Measurements from ENCODE around the gene EFTUD2.

Gene EFTUD2

DNA sequence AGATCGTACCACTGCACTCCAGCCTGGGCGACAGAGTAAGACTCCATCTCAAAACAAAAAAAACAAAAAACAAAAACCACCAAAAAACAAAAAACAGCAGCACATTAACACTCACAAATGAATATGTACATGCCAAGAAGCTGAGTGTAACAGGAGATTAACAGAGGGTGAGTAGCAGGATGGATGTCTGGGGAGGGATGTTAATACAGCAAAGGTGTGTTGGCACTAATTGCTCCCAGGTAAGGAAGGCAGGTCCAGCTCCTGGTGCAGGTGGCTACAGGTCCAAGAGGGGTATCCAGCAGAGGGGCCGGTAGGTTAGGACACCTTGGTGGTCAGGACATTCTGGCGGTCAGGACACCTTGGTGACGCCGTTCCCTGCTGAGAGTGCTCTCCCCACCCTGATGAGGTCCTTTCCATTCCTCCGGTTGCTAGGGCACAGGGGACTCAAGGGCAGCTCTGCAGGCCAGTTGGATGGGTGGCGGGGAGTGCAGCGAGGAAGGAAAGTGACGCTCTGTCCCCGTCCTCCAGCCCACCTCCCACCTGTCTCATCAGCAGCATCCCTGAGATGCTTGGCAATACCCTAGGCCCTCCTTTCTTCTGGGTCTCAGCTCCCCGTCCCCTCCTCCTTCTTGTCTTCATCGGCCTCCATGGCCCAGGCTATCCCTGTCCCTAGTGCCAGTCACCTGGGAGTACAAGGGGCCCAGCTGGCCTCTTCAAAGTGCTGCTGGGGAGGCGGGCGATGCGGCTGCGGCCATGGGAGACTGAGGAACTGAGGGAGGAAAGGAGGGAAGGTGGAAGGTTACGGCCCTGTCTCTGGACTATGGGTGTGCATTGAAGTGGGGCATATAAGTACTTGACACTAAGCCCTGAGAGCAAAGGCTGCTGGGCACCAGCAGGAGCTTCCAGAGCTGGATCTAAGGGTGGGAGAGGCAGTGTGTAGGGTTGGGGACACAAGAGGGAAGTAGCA is 26.8 kb upstream of the EFTUD2 start:
- DNase-seq (ENCODE audit: low spot score): no peak

DNA sequence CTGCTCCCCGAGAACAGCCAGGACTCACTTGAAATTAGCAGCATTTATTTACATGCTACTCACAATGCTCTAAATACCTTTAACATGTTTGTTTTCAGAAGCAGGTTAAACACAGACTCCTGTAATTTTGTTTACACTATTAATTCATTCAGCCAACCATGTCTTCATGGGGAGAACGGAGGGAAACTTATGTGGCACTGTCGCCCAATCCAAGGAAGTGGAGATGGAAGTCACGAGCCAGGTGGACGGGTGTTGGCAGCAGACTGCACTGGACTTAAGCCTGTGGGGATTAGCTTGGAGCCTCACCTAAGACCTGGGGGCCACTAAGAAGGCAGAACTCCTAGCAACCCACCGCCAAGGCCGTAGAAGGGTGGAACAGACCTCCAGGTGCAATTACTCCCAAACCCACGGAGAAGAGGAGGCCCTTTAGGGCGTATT is 24.9 kb upstream of the EFTUD2 start:
- DNase-seq (ENCODE audit: low spot score): no peak

DNA sequence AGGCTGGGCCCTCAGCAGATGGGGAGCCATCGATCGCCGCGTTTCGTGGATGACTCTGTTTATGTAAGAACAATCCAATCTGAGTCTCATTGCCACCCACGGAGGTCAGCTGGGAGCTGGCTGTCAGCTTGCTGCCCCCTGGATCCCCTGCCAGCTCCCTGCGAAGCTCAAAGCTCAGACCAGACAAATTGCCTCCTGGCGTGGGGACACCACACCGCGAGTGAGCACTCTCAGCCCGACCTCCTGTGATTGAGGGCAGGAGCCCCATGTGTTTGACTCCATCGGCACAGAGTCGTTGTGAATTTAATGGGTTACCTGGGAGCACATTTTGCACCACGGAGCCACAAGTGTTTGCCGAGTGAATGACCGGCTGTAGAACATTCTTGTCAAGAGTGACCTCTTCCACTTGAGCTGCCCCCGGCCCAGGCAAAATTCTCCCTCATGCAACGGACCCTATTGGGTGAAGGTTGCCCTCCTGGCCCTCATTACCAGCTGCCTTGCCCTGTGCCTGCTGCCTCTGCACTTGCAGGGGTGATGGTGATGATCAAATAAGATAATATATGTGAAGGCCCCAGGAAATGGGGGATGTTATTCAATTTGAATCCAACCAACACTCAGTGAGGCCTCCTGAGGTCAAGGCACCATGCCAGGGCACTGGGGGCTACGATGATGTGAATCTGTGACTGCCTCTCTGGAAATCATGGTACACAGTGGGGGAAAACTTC is 23.7 kb upstream of the EFTUD2 start:
- no peak for DNase-seq (ENCODE audit: low spot score)

DNA sequence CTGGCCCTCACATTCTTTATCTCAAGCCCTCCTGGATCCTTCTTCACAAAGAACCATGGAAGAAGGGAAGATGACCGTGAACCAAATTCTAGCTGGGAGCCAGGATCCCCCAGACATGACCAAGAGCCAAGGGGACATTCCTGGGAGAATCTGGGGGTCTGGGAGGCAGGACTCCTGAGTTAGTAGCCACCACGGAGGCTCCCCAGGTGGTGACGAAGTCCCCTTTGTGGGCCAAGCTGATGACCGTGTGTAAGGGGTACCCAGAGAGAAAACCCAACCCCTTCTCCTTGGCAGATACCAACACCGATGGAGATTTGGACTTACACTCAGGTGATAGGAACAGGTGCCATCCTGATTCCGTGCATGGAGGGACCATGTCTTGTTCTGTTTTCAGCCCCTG is 22.9 kb upstream of the EFTUD2 start:
- DNase-seq (ENCODE audit: low spot score): no peak

DNA sequence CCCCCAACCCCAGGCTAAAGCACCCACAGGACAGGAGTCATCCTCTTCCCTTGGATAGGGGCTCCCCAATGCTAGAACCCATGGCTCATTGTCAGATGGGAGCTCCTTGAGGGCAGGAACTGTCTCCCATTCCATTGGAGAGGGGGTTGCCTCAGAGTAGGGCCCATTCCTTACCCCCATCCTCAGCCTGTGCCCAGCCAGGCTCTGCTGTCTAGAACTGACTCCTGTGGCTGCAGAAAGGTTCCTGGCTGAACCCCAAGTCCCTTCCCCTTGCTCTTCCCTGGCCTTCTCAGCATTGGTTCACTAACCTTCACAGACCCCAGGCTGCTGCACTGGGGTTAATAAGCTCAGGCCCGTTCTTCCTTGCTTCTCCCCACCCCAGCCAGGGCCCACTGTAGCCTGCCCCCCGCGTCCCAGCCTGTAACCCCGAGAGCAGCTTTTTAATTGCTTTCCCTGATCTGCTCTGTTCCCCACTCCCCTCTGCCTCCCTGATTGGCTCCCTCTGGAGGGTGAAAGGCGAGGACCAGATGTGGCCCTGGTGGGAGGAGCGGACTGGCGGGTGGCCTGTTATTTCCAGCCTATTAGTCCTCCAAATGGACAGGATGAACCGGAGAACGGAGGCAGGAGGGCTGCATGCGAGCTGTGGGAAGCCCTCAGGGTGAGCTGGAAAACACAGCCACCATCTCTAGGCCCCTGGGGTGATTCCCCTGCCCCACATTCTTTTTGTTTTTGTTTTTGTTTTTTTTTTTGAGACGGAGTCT is 22.1 kb upstream of the EFTUD2 start:
- no peak for DNase-seq (ENCODE audit: low spot score)

DNA sequence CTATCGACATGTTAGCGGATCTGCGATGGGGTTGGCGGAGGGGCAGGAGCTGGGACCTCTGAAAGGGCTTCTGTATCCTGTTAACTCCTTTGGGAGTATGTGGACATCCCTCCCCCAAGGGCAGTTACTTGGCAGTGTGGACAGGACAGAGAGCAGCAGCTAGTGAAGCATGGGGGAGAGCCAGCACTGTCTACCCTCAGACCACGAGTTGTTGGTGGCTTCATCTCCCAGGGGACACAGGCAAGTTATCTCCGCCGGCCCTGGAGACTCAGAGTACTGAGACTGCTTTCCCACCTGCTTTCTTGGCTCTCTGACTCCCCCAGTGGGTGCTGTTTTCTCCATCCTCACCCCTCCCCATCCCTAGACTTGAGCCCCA is 21.3 kb upstream of the EFTUD2 start:
- DNase-seq (ENCODE audit: low spot score): no peak

DNA sequence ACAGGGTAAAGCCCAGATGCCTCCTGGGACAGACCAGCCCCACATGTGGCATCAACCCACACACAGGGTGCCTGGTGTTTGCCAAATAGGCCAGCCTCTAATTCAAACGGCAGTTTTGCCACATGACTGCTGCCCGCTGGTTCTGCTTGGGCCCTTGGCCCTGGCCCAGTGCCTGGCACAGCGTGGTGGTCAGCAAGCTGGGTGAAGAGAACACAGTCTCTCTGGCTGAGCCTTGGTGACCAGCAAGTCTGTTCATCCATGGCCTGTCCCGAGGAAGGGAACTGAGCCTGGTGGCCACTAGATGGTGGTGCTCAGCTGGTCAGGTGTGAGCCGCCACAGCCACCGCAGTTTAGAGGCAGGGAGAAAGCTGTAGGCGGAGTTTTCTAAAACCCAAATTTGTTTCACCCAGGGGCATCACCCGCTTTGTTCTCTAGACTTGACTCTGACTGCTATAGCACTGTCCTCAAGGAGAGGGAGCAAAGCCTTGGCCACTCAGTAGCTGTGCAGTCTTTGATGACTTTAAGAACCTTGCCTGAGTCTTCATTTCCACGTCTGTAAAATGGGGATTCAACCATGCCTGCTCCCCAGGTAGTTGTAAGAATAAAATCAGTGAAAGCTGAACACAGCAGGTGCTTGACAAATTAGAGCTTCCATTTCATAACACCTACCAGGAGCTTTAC is 20.8 kb upstream of the EFTUD2 start:
- peak; percentile 96 for DNase-seq (ENCODE audit: low spot score)

DNA sequence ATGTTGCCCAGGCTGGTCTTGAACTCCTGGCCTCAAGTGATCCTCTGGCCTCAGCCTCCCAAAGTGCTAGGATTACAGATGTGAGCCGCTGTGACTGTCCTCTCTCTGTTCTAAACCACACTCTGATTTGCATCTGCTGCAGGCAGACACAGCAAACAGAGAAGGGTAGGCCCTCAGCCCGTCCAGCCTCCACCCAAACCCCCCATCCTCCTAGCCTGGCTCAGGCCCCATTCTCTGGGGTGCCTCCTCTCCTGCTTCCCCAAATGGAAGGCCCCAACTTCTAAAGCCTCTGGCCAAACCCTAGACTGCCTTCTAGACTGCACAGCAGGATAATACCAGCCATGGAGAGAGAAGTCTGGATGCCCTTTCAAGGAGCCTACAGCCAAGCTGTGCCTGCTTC is 20.2 kb upstream of the EFTUD2 start:
- no peak for DNase-seq (ENCODE audit: low spot score)

DNA sequence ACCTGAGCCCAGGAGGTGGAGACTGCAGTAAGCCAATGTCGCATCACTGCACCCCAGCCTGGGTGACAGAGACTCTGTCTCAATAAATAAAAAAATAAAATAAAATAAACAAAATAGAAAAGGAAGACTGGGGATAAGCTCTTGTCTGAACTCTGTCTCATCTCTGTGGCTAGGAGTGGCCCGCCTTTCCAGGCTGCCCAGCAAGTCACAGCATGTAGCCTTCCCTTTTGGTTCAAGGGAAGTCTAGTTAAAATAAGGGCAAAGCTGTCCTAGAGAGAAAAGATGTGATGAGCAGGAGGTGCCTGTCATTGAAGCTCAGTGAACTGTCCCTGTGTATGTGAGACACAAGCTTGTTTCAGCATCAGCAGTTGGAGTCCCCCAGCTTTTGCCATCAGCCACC is 18.8 kb upstream of the EFTUD2 start:
- no peak for DNase-seq (ENCODE audit: low spot score)

DNA sequence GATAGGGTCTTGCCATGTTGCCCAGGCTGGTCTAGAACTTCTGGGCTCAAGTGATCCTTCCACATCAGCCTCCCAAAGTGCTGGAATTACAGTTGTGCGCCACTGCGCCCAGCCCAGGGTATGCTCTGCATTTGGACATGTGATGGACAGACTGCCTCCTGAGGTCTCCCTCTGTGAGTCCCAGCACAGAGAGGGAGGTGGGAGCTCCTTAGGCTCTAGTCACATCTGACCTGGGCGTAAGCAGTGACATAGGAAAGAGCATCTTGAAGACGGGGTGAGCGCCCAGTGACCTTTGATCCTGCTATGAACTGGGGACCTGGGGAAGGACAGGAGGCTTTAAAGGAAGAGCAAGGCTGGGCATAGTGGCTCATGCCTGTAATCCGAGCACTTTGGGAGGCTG is 18.2 kb upstream of the EFTUD2 start:
- no peak for DNase-seq (ENCODE audit: low spot score)

DNA sequence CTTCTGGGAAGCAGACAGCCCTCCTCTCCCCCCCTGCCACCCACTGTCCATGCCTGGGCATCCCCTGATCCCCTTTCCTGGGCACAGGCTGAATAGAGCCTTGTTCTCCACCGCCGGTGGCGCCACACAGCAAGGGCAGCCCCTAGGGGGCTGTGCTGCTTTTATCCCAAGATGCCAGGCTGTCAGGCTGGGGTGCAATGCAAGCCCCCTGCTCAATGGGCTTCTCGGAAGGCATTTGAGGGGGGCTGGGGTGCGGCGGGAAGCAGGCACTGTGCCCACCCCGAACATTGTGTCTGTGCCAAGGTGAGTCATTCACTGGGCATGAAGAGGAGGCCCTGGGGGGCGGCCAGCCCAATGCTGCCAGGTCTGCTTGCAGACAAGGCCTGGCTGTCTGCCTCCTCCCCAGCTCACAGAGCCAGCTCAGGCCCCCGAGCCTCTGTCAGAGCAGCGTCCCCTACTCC is 17.6 kb upstream of the EFTUD2 start:
- DNase-seq (ENCODE audit: low spot score): no peak

DNA sequence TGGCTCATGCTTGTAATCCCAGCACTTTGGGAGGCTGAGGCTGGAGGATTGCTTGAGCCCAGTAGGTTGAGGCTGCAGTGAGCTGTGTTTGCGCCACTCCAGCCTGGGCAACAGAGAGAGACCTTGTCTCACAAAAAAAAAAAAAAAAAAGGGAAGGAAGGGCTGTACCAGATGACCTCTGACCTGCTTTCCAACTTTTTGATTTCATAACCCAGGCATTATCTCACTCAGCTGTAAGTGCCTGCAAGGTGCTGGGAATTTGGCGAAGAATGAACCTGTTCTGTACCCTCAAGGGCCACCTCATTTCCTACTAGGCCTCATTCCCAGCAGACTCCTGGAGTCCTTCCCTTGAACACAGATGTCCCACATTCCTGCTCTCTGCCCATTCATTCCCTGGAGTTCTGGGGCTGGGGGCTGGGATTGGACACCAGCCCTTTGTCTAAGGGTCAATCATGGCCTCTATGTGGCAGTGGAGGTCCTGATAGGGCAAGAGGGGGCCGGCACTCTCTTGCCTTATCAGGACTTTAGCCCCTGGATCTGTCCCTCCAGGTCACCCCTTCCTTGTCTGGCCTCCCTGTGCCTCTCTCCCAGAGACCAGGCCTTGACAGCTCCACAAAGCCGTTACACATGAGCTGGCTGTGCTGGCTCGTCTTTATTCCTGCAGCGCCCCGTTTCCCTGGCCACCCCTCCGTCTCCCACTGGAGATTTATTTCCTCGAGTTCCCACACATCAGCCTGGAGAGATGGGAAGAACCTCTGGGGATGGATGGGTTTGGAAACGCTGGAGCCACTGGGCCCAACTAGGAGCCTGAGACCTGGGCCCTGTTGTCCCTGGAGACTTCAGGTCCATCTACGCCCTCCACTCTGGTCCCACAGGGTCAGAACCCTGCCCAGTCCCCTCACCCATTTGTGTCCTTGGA is 16.9 kb upstream of the EFTUD2 start:
- DNase-seq (ENCODE audit: low spot score): no peak

DNA sequence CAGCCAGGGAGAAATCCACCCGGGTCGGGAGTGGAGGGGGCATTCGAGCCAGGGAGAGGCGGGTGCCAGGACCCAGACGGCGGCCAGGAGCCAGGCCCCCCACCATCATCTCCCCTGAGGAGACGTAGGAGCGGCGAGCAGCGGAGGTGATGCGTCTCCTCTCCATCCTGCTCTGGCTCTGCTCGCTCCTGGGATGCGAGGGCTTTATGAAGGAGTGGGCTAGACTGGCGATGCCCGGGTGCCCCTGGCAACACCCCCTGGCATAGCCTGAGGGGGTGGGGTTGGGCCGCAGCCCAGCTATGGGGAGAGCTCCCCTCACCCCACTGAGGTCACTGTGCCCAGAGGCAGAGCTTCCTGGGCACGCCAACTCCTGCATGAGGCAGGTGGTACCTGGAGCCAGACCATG is 16.1 kb upstream of the EFTUD2 start, which contains the start of gene GFAP:
Gene GFAP, minus strand, starts transcription at position 180 of the 406 bp plus-strand sequence. Its CDS starts 14 bp downstream, at position 166.
- no peak for DNase-seq (ENCODE audit: low spot score)

DNA sequence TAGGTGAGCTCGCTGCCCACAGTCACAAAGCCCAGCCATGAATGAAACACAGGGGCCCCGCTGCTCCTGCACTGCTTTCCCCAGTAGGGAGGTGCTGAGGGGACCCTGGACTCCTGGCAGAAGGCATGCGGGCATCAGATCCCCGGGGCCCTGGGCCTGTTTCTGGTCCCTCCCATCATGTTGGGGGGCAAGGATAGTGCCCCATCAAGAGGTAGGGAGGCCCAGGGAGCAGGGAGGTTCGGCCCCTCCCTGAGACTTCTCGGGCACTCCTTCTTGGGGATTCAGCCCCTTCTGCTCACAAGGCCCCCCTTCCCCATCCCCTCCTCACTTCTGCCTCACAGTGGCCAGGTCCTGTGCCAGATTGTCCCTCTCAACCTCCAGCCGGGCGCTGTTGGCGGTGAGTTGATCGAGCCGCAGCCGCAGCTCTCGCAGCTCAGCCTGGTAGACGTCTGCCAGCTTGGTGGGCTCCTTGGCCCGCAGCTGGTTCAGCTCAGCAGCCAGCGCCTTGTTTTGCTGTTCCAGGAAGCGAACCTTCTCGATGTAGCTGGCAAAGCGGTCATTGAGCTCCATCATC is 15.5 kb upstream of the EFTUD2 start:
- no peak for DNase-seq (ENCODE audit: low spot score)

DNA sequence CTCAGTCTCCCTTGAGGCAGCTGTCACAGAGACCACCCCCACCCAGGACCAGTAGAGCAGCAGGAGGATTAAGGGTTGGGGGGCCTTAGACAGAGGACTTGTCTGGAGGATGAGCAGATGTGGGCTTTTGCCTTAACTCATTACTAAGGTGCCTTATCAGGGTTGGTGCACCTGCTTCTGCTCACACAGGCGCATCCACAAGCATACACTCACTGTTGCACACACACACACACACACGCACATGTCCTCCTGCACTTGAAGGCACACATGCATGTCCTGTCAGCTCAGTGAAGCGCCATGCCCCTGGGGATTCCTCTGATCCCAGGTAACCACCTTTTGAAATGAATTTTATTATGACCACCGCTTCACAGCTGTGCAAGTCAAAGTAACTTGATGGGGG is 14.9 kb upstream of the EFTUD2 start:
- DNase-seq (ENCODE audit: low spot score): no peak

DNA sequence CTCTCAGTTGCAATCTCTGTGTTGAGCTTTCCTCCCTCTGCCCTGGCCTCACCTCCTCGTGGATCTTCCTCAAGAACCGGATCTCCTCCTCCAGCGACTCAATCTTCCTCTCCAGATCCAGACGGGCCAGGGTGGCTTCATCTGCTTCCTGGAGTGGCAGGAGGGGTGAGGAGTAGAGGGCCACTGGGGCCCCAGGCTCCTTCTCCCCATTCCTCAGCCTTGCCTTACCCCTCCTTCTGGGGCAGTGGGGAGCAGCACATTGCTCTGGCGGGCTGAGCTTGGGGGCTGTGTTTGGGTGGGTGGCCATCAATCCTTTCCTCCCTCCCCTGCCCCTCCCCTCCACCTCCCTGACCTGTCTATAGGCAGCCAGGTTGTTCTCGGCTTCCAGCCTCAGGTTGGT is 14.4 kb upstream of the EFTUD2 start:
- DNase-seq (ENCODE audit: low spot score): no peak

DNA sequence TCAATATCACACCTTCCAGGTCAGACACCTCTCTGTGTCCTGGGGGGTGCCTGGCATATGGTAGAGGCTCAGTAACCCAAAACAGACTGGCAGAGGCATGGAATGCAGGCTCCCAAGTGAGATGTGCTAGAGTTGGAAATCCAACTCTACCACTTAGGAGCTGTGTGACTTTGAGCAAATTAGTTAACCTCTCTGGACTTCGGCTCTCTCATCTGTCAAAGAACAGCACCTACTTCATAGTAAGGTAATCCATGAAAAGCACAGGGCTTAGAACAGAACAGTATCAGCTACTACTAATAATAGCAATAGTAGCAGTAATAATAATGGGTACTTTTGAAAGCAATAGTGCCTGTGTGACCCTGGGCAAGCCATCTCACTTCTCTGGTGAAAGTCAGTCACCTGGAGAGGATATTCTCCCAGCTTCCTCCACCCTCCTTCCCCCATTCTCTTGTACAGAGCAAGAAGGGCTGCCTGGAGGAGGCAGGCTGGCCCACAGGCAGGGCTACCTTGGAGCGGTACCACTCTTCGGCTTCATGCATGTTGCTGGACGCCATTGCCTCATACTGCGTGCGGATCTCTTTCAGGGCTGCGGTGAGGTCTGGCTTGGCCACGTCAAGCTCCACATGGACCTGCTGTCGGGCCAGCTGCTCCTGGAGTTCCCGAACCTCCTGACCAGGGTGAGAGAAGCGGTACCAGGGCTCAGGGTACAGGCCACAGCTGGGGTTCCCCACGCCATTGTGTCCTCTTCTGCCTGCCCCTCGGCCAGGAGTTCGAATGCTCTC is 13.7 kb upstream of the EFTUD2 start:
- no peak for DNase-seq (ENCODE audit: low spot score)

DNA sequence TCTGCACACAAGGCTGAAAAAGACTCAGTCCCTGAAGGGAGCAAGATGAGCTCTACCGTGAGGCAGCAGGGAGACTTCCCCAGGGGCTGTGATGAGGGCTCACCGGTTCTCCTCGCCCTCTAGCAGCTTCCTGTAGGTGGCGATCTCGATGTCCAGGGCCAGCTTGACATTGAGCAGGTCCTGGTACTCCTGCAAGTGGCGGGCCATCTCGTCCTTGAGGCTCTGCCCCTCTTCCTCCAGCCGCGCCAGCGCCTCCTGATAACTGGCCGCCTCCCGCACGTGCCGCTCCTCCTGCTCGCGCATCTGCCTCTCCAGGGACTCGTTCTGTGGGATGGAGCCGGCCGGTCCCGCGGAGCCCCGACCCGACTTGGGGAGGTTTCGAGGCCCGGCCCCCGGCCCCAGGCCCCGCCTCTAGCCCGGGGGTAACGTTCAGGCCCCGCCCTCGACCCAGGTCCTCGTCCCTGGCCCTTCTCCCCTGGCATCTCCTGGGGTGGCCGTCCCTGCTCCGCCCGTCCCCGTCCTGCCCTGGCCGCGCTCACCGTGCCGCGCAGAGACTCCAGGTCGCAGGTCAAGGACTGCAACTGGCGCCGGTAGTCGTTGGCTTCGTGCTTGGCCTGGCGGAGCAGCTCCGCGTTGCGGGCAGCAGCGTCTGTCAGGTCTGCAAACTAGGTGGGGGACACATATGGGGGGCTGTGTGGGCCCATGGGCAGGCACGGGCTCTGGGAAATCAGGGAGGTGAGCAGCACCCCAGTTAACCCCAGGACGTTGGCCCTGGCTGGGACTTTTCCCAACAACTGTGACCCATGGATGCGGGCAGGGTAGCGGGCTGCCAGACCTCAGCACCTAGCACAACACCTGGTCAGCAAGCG is 12.1 kb upstream of the EFTUD2 start:
- peak; percentile 94 for DNase-seq (ENCODE audit: low spot score)
